Mucosa of descending colon (tissue), 3 donors: ENCODE results near the gene RNF135. TPM values are rescaled to one million over a fixed set of nuclear protein-coding genes. Genes with fewer than 3 reads are reported as not detected.
A peak's percentile ranks its signal among the peaks of the same experiment; 100 is the strongest.
"Not testable (repeated sequence)": the region's sequence is repeated elsewhere in the genome, so short reads cannot be mapped to it uniquely, and the experiment has no call there.

Experiments
- ATAC-seq: fragments of 200-7000 bp; cut with Tn5 transposase; one replicate; pipeline ENCODE4 v1.9.1; 2020; ENCODE audit warnings: mild to moderate bottlenecking, moderate library complexity
- DNase-seq, 3 donors: peaks; one replicate each; pipeline ENCODE4 v3.0.0-alpha.2; 2020
- H3K36me3 ChIP-seq: fragments of 200-600 bp; one replicate; pipeline ENCODE4 v1.8.0; 2021; ENCODE audit warnings: low read depth, mild to moderate bottlenecking
- H3K4me1 ChIP-seq: fragments of 200-600 bp; one replicate; pipeline ENCODE4 v1.8.0; 2021; ENCODE audit warnings: low read depth, mild to moderate bottlenecking
- H3K4me3 ChIP-seq: fragments of 200-600 bp; one replicate; pipeline ENCODE4 v1.8.0; 2021; ENCODE audit warnings: mild to moderate bottlenecking
- H3K9me3 ChIP-seq: fragments of 200-600 bp; one replicate; pipeline ENCODE4 v1.8.0; 2021; ENCODE audit warnings: mild to moderate bottlenecking
- CTCF ChIP-seq: fragments of 200-600 bp; IDR thresholded peaks from one replicate; pipeline ENCODE4 v1.8.0; 2022; ENCODE audit warnings: antibody characterized with exemption, mild to moderate bottlenecking
- intact Hi-C, 2 donors: fragments of 100-400 bp; cut with DNase I in 1 of 2; cut with micrococcal nuclease in 1 of 2; formaldehyde crosslinking; loops; one replicate each; pipeline versions ENCODE4 v1.11.0 to v1.11.1; 2022; cut with DNase I, micrococcal nuclease
- total RNA-seq, 3 donors: library from RNA; stranded (reverse); fragmentation: NEBNext Ultra II Directional in 2 of 3; extraction: Animal tissue kit (Norgen Biotek cat#: 25700) in 2 of 3; gene quantifications; one replicate each; pipeline versions ENCODE4 v1.2.1 to v1.2.4, GENCODE V29; 2021 to 2023
- donor health status: DM: no; HTN: no; CAD: no; lungs with moderate emphysema.
- donor health status: DM: no; HTN: no; CAD: no.
- donor health status: DM: no; HTN: yes; CAD: no.

RNF135 gene
- total RNA-seq, 3 donors from 2014 or later: 22.9 to 27.9 (median 24.1) TPM

GRCh38 chr17:31013844-31014243 lies 43.0 kb downstream of the RNF135 start:
- DNase-seq (no peak), ATAC-seq (no peak)
- Histone ChIP-seq H3K4me1 (no peaks in the 10 kb centered on the region), H3K4me3 (no peak overlapping the region), H3K36me3 (no peaks in the 10 kb centered on the region), H3K9me3 (no peaks in the 10 kb centered on the region)
- no peak for TF ChIP-seq CTCF
- intact Hi-C loops: loop anchor here (5.0 kb wide), 1 partner anchor 203 kb away; no protein-coding TSS in a partner anchor

GRCh38 chr17:31015639-31016038 lies 44.8 kb downstream of the RNF135 start:
- no peaks in the 10 kb centered on the region for H3K4me1 ChIP-seq
- intact Hi-C loops: no loop called here
- no peak overlapping the region for H3K4me3 ChIP-seq
- no peaks in the 10 kb centered on the region for H3K36me3 ChIP-seq
- ATAC-seq: no peak
- DNase-seq: no peak
- H3K9me3 ChIP-seq: no peaks in the 10 kb centered on the region
- no peak for TF ChIP-seq CTCF

- intact Hi-C loops: no loop called here
- H3K36me3 ChIP-seq: no peaks in the 10 kb centered on the region
- ATAC-seq: no peak
- no peak for TF ChIP-seq CTCF
- no peak overlapping the region for H3K4me3 ChIP-seq
- H3K9me3 ChIP-seq: no peaks in the 10 kb centered on the region
- no peak for DNase-seq
- no peaks in the 10 kb centered on the region for H3K4me1 ChIP-seq
Observed at GRCh38 chr17:31019004-31019403, 48.2 kb downstream of the RNF135 start.

GRCh38 chr17:31023171-31023570 lies 52.3 kb downstream of the RNF135 start:
- peak; percentile 88 for ATAC-seq
- H3K4me1 ChIP-seq, DNase-seq, H3K36me3 ChIP-seq, H3K4me3 ChIP-seq, intact Hi-C loops, H3K9me3 ChIP-seq: not testable (repeated sequence)

- intact Hi-C loops: no loop called here
- TF ChIP-seq CTCF: no peak
Observed at GRCh38 chr17:31031841-31032240, 61.0 kb downstream of the RNF135 start.

GRCh38 chr17:31035611-31036010 lies 64.8 kb downstream of the RNF135 start:
- ATAC-seq, intact Hi-C loops, H3K9me3 ChIP-seq, H3K36me3 ChIP-seq, H3K4me1 ChIP-seq, DNase-seq, H3K4me3 ChIP-seq: not testable (repeated sequence)

More at GRCh38 chr17:31031841-31032240, 61.0 kb downstream of the RNF135 start:
- DNase-seq (no peak), ATAC-seq (no peak)
- H3K9me3 ChIP-seq: no peaks in the 10 kb centered on the region
- no peak overlapping the region for H3K4me3 ChIP-seq
- no peaks in the 10 kb centered on the region for H3K4me1 ChIP-seq
- H3K36me3 ChIP-seq: no peaks in the 10 kb centered on the region

GRCh38 chr17:31040837-31041236 lies 70.0 kb downstream of the RNF135 start:
- H3K36me3 ChIP-seq, H3K4me3 ChIP-seq, DNase-seq, H3K9me3 ChIP-seq, intact Hi-C loops, ATAC-seq, H3K4me1 ChIP-seq: not testable (repeated sequence)

GRCh38 chr17:31042378-31042777 lies 71.5 kb downstream of the RNF135 start:
- H3K9me3 ChIP-seq, H3K4me3 ChIP-seq, DNase-seq, intact Hi-C loops, H3K4me1 ChIP-seq, H3K36me3 ChIP-seq, ATAC-seq: not testable (repeated sequence)

GRCh38 chr17:31046856-31047425 lies 76.1 kb downstream of the RNF135 start:
- H3K36me3 ChIP-seq, intact Hi-C loops, DNase-seq, H3K9me3 ChIP-seq, H3K4me1 ChIP-seq, ATAC-seq, H3K4me3 ChIP-seq: not testable (repeated sequence)
